OCI-LY1 (cell line): ENCODE data around the gene ZNF593.

Experiments used
- CTCF ChIP-seq: fragments of 200-600 bp; sonication (generic), shearing (Covaris generic); IDR thresholded peaks from 2 replicates; pipeline ENCODE4 v1.5.1; 2017; ENCODE audit warnings: mild to moderate bottlenecking, antibody characterized with exemption, low read length, moderate library complexity, mixed read lengths
- EZH2 ChIP-seq: fragments of 200-600 bp; sonication (generic), shearing (Covaris generic); IDR thresholded peaks from 2 replicates; pipeline ENCODE4 v1.8.0; 2017; ENCODE audit warnings: borderline replicate concordance, mixed run types, mild to moderate bottlenecking, antibody characterized with exemption, low read length, moderate library complexity, mixed read lengths

- TF ChIP-seq CTCF (no peak), EZH2 (no peak)
These were observed 26.1 kb downstream of the ZNF593 start for GRCh38 chr1:26195805-26196204.
